ENCODE data around the gene PPP1R1C.

PPP1R1C gene

GRCh38 chr2:181988154-181988924 is 2.7 kb downstream of the PPP1R1C start:
- no peak for DNase-seq (ENCODE audit: extremely low read depth, low read depth)

GRCh38 chr2:181989099-181989498 is 3.4 kb downstream of the PPP1R1C start:
- DNase-seq (ENCODE audit: extremely low read depth, low read depth) = no peak
- no peak for TF ChIP-seq CTCF (IDR thresholded peaks at IDR 0.05; ENCODE audit: low read depth, low read length)

More at GRCh38 chr2:181988154-181988924, 2.7 kb downstream of the PPP1R1C start:
- TF ChIP-seq CTCF (IDR thresholded peaks at IDR 0.05; ENCODE audit: low read depth, low read length) = no peak

- no peak for DNase-seq (ENCODE audit: extremely low read depth, low read depth)
- TF ChIP-seq CTCF (IDR thresholded peaks at IDR 0.05; ENCODE audit: low read depth, low read length) = no peak
Observed at GRCh38 chr2:181991171-181991885, 5.7 kb downstream of the PPP1R1C start.

- TF ChIP-seq CTCF (IDR thresholded peaks at IDR 0.05; ENCODE audit: low read depth, low read length) = no peak
- DNase-seq (ENCODE audit: extremely low read depth, low read depth) = no peak
Observed at GRCh38 chr2:181992776-181993175, 7.1 kb downstream of the PPP1R1C start.

- no peak for DNase-seq (ENCODE audit: extremely low read depth, low read depth)
- TF ChIP-seq CTCF (IDR thresholded peaks at IDR 0.05; ENCODE audit: low read depth, low read length) = no peak
Observed at GRCh38 chr2:181995289-181995688, 9.6 kb downstream of the PPP1R1C start.

GRCh38 chr2:181998041-181998835 is 12.6 kb downstream of the PPP1R1C start:
- no peak for TF ChIP-seq CTCF (IDR thresholded peaks at IDR 0.05; ENCODE audit: low read depth, low read length)
- DNase-seq (ENCODE audit: extremely low read depth, low read depth) = peak; percentile 56
